Amniotic epithelial cell (primary cell): ENCODE data around the gene HMGB2.
A peak's percentile ranks its signal among the peaks of the same experiment; 100 is the strongest.

Source experiments
- DNase-seq: peaks from one replicate; pipeline ENCODE4 v3.0.0-alpha.2; 2010; ENCODE audit warnings: low read depth

Gene HMGB2

DNA sequence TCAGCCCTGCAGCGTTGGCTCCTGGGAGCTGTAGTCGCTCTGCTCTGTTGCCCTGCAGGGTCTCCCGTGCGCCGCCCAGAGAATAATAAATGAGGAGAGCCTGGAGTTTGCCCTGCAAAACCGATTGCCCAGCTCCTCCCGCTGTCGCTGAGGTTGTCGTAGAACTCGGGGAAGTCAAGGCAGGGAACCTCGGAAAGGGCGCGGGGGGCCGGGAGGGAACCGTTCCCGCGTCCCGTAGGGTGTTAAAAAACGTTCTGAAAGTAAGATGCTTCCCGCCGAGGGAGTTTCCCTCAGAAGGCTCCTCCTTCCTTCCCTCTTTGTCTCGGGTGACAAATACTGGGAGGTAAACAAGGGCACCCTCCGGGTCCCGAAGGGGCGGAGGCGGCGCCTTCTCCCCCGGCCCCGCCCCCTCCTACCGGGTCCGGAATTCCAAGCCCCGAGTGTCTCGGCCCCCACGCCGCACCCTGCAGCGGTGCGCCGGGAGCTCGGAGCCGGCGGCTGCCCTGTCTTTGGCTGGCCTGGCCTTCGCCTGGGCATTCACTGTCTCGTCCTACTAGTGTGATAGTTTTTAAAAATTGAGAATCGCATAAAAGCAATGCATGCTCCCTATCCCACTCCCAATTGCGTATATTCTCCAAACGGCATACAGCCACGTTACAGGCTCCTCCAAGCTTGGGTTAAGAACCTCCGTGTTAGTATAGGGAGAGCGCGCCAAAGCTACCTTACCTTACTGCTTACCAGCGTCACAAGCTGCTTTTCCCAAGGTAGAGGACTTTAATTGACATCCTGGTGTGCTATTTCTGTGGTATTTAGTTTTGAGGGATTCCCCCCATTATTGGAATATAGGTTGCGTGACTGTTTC lies 964 bp upstream of the HMGB2 start:
- peak; percentile 57 for DNase-seq

DNA sequence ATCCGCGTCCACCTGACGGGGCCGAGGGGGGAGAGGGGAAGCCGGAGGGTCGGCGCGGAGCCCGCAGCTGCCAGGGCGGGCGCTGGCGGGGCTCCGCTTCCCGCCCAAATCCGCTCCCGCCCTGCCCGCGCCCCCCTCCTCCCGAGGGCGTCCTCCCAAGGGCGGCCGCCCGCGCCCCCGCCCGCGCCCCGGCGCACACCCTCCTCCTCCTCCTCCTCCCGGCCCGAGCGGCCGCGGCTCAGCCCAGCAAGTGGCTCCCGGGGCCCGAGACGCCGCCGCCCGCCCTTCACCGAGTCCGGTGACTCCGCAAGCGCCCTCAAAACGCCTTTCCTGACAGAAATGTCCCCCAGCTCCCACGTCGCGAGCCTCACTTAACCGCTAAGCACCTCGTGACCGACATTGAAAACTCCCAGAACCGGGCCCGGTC lies 487 bp downstream of the HMGB2 start:
- DNase-seq: no peak

DNA sequence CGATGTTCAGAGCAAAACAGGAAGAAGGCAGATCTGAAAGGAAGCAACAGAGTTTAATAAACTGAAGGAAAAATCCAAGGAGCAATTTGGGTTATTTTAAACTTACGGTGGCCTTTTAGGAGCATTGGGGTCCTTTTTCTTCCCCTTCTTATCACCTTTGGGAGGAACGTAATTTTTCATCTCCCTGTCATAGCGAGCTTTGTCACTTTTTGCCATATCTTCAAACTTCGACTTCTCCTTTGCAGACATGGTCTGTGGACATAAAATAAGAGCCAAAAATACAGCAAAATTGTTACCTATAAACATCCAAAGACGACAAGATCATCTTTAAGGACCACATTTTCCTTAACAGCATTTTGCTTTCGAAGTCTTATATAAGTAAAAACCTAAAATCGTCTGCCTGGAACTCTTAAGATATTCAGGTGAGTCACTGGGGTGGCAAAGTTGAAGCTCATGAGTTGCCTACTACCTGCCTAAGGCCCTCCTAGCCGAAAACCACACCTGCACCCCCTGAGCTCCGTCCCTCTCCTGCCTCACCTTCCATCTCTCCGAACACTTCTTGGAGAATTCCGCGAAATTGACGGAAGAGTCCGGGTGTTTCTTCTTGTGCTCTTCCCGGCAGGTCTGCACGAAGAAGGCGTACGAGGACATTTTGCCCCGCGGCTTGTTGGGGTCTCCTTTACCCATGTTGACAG lies 1.0 kb downstream of the HMGB2 start:
- DNase-seq: peak; percentile 12

DNA sequence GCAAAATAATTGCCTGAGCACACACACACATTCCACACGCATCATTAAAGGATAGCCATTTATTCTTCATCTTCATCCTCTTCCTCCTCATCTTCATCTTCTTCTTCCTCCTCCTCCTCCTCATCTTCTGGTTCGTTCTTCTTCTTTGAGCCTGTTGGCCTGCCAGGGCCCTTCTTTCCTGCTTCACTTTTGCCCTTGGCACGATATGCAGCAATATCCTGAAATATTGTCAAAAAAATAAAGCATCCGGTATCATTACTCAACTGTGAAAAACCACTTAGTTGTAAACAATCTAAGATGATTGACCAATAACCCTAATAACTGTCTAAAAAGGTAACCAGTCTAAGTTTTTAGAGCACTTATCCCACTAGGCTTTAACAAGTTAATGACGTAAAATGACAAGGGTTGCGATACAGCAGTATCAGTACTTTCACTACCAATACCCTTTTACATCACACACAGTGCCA lies 2.1 kb downstream of the HMGB2 start:
- DNase-seq: peak; percentile 43

DNA sequence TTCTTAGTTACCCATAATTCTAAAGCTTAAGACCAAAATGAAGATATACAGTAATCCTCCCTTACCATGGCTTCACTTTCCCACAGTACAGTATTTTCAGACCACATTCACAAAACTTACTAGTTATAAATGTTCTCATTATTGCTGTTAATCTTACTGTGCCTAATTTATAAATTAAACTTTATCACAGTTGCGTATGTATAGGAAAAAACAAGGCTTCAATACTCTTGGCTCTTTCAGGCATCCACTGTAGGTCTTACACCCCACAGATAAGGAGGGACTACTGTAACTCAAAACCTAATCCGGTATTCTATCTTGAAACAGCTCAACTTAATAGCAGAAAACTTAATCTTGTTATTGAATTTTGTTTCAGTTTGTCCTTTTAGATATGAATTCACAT lies 3.6 kb downstream of the HMGB2 start:
- DNase-seq: no peak

DNA sequence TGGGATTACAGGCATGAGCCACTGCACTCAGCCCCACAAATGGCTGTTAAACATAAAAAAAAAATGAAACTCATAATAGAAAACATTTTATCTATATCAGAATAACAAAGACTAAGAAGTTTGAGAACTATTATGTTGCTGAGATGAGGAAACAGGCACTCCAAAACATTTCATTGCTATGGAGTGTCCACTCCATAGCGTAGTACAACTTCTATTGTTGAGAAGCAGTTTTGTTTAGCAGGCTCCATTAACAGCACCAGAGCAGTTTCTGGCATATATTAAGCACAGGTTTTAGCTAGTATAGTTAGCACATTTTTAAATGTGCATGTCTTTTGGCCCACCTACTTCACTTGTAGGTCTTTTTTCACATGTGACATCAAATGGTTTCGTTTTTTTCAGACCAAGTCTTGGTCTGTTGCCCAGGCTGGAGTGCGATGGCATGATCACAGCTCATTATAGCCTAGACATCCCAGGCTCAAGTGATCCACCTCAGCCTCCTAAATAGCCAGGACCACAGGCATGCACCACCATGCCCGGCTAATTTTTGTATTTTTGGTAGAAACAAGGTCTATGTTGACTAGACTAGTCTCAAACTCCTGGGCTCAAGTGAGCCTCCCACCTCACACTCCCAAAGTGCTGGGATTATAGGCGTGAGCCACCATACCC lies 5.8 kb downstream of the HMGB2 start:
- DNase-seq: no peak

DNA sequence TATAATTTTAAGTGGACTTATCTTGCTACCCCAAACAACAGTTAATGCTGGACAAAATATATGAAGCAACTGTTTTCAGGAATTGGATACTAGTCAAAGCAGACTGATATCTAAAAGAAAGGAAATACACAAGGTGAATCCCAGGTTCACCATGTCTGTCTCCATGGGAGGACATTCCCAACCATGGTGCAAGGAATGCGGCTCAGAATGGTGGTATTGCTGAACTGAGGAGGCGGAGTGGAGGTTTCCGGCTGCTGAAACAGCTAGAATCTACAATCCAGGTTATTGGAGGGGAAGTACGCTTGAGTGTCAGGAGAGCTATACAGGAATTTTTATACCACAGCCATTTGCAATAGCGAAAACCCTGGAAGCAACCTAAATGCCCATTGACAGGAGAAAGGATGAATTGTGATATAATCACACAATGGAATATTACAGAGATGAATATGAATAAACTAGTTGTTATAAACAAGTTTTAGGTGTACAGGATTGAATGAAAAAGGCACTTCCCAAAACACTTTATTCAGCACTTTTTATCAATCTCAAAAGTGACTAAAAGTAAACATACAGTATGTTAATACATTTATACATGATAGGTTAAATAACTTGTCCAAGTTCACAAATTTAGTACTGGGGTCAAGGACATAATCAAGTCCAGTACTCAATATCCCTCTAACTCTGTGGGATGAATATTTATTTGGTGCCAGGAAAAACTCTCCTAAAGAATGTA lies 9.0 kb downstream of the HMGB2 start:
- no peak for DNase-seq

DNA sequence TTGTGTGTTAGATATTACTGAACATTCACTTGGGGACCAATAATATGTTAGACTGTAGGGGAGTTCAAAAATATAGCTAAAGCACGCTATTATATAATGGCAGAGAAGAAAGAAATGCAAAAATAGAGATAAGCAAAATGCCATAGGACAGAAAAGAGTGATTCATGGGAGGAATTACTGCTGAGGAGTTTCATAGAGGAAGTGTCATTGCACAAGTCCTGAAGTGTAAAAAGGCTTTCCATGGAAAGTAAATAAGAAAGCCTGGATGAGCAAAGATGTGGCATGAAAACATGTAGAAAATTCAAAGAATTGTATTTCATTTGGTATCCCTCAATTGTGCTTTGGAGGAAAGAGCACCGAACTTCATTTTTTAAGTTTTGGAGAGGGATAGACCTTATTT lies 14.5 kb downstream of the HMGB2 start:
- peak; percentile 73 for DNase-seq

DNA sequence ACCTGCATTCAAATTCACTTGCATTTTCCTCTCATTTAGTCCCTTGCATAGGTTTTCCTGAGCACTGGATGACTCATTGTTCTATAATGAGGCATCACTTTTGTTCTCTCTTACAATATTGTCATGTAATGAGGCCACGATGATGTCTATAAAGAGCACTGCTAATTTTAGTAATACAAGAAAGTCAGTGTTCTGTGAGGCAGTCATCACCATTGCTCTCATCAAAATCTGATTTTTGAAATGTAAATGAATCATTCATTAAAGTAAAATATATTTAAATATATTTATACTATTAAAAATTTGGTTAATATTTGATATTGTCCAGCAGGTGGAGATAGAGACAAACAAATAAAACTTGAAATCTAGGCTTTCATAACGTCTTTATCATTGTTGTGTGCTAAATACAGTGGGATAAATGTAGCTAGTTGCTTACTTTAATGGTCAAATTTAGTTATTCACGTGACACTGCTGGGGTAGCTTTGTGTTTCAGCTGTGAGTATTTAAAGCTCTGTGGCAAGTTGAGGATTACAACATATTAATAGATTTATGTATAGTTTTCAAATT lies 15.4 kb downstream of the HMGB2 start:
- DNase-seq: peak; percentile 60

DNA sequence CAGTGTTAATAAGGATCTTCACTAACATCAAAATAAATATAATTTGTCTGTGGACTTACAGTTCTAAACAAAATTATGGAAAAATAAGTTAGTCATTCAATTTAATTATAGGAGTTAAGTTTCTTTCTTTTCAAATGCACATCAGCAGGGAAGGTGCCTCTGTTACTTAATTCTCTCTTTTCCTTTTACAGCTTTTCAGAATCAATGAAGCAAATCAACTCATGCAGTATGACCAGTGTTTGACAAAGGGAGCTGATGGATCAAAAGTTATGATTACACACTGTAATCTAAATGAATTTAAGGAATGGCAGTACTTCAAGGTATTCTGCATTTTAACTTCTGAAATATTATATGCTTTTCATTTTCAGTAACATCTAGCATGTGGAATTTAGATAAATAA lies 15.9 kb downstream of the HMGB2 start:
- DNase-seq: no peak

DNA sequence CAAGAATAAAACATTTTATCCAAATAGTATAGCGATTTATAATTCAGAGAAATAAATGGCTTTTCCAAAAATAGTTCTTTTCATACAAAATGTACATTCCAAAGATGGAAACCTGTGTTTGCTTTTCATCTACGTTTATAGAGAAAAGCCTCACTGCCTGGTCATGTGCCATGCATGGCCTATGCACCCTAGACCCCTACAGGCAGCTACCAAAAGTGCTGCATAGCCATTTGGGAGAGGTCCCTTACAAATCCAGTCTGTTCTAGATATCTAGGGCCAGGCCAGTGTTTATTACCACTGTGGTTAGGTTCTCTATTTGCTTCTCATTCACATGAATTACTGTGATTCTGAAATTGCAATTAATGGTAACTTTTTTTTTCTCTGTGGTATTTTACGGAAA lies 17.2 kb downstream of the HMGB2 start:
- no peak for DNase-seq

DNA sequence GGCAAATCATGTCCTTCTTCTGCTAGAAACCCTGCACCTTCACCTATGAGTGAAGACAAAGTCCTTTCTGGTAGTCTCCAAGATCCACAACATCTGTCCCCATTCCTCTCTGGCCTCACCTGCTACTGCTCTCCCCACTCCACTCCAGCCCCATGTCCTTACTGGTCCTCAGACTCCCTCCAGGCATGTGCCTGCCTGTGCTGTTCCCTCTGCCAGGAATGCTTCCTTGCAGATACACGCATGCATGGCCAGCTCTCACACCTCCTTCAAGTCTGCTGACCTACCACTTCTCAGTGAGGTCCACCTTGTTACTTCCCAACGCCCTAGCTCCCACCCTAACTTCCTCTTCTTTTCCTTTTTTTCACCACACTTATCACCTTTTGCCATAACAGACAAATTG lies 18.1 kb downstream of the HMGB2 start:
- no peak for DNase-seq

DNA sequence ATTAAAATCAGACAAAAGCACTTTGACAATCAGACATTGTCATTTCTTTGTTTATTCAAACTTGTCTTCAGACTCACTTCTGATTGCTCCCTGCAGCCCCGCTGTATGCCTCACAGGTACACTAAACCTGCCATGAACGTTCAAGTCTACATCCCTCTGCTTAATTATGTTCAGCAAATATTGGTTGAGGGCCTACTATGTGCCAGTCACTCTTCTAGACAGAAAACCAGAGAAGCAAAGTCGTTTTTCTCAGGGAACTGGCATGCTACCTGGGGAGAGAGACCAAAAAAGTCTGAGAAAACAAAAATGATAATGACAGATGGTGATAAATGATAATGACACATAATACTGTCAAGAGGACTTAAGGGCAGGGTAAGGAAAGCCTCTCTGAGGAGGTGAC lies 19.4 kb downstream of the HMGB2 start:
- no peak for DNase-seq

DNA sequence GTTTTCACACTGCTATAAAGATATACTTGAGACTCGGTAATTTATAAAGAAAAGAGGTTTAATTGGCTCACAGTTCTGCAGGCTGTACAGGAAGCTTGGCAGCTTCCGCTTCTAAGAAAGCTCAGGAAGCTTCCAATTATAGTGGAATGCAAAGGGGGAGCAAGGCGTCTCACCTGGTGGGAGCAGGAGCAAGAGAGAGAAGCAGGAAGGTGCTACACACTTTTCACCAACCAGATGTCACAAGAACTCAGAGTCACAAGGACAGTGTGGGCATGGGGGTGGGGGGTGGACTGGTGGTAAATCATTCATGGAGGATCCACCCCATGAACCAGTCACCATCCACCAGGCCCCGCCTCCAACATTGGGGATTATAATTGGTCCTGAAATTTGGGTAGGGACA lies 22.8 kb downstream of the HMGB2 start:
- no peak for DNase-seq

DNA sequence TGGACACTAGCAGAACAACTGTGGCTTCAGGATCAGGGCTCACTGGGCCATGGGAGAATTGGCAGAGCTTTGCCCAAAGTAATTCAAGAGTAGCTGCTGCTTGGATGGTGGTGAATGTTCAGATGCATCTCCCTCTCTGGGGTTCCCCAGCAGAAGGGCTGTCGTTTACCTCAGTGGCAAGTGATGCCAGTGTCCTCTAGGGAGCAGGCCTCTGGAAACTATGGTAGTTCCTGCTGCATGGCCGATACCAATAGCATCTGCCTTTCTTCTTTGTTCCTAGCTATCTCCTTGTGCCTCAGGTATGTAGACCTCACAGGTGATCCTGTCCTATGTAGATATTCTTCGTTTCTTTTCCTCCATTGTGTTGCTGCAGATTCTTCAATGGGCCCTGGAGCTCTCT lies 26.4 kb downstream of the HMGB2 start:
- no peak for DNase-seq

DNA sequence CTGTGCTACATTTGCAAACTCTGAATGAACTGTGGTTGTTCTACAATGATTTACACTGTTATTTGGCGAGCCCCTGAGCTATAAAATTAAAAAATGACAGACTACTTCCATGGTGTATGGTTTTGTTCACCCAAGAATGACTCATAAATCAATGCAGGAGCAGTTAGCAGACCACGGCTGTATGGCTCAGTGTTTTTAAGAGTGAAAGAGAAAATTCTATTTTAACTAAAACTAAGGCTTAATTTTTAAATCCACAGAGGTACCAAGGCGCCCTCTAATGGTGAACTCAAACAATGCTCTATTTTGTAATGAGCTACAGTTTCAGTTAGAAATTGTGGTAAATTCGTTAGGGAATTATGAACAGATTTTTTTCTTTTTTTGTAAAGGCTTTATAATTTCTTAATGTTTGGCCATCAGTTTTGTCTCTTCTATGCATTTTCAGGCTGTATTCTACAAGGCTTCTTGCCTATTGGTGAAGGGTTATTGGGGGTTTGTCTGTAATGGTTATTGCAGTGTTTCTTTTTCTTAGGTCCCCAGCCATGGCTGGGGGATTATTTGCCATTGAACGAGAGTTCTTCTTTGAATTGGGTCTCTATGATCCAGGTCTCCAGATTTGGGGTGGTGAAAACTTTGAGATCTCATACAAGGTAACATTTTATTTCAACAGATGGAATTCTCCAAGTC lies 32.5 kb downstream of the HMGB2 start:
- peak; percentile 43 for DNase-seq

DNA sequence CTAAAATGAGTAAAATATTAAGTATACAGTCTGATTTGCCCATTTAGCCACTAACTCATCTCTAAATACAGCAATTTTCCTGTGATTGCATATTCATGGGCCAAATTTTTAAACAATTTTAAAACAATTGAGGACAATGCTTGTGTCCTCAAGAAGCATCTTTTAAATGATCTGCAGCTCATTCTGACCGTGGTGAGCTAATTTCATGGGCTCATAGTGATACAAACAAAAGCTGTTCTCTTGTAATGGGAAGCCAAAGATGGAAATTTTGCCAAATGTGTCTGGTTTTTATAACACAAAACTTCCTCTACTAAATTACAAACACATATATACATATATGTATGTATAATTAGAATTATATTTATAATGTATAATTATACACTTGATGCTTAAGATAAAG lies 39.7 kb downstream of the HMGB2 start:
- DNase-seq: no peak

DNA sequence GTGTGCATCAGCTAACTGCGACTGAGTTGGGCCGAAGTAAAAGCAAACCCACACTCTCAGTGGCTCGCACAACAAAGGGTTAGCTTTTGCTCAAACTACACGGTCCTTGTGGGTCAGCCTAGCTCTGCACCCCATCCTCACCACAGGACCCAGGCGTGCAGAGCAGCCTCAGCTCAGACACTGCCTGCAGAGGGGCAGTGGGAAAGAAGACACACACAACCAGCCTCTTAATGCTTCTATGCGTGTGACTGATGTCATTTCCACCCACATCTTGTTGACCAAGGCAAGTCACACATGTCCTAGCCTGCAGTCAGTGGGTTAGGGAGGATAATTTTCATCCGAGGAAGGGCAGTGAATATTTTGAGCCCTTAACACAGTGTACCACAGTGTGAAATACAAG lies 40.5 kb downstream of the HMGB2 start:
- DNase-seq: no peak

DNA sequence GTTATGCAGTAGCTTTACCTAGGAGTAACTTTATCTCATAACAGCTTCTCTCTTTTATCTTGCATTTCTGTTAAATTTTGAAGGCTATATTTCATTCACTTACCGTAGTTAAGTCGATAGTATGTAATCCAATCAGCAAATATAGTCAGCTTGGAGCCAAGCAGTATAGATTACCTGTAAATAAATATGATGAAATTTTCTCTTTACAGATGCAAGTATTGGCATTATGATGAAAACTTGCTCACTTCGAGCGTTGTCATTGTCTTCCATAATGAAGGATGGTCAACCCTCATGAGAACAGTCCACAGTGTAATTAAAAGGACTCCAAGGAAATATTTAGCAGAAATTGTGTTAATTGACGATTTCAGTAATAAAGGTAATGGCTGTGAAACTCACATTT lies 42.3 kb downstream of the HMGB2 start:
- no peak for DNase-seq

DNA sequence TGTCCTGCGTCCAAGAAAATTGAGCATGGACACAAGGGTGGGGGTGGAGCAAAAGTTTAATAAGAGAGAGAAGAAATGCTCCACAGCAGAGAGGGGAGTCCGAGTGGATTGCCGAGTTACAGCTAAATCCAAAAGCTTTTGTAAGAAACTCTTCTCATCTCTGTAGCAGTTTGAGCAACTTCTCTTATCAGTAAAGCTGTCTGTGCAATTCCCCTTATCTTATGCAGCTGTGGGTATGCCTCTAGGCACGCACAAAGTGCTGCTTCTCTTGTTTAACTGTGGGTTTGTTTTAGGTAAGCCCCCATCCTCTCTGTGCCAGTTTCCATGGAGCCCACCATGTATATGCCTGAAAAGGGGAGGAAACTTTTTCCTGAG lies 44.8 kb downstream of the HMGB2 start:
- DNase-seq: peak; percentile 80

DNA sequence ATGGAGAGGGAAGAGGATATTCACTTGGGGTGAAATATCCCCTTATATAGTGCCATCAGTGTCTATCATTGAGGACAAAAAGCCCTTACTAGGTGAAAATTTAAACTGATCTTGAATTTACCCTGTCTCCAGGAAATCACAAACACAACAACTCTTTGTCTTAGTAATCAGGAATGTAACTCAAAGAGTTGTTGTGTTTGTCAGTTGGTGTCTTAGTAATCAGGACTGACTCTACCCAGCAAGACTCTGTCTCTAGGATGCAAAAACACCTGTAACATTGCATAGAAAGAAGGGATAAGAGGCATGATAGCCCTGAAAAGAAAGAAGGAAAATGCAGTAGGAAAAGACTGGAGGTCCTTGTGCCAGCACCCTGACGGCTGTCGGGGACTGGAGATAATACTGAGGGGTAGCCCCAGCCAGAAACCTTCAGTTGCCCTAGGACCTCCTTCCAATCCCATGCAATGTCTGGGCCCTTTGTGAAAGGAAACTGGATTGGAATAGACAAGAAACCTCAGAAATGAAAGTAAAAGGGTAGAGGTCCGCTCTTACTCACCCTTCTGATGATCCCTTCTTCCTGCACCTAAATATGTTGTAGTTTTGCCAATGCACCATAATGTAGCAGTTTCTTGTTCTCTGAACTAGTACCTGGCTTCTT lies 45.3 kb downstream of the HMGB2 start:
- peak; percentile 36 for DNase-seq
